Left colon (tissue), 2 donors: ENCODE data around the gene SETD4. TPM values are rescaled to one million over a fixed set of nuclear protein-coding genes. Genes with fewer than 3 reads are reported as not detected.

ENCODE experiments used
- ATAC-seq: fragments of 200-7000 bp; cut with Tn5 transposase; one replicate; pipeline ENCODE4 v1.9.1; 2020; ENCODE audit warnings: mild to moderate bottlenecking, moderate library complexity
- DNase-seq, 2 donors: peaks; one replicate each; pipeline ENCODE4 v3.0.0-alpha.2; 2020
- intact Hi-C, 2 donors: fragments of 100-400 bp; cut with DNase I in 1 of 2; cut with micrococcal nuclease in 1 of 2; formaldehyde crosslinking; loops; one replicate each; pipeline versions ENCODE4 v1.11.2 to v1.14.0; 2022; cut with DNase I, micrococcal nuclease
- total RNA-seq, 2 donors: library from RNA; stranded (reverse); fragmentation: NEBNext Ultra II Directional; extraction: Animal tissue kit (Norgen Biotek cat#: 25700); gene quantifications; one replicate each; pipeline ENCODE4 v1.2.1, GENCODE V29; 2021
- donor health status: DM: no; HTN: no; CAD: no.
- donor health status: DM: yes; HTN: yes; CAD: no.

Gene SETD4
- total RNA-seq, 2 donors from 2014 or later = 16.0 to 20.6 TPM

DNA sequence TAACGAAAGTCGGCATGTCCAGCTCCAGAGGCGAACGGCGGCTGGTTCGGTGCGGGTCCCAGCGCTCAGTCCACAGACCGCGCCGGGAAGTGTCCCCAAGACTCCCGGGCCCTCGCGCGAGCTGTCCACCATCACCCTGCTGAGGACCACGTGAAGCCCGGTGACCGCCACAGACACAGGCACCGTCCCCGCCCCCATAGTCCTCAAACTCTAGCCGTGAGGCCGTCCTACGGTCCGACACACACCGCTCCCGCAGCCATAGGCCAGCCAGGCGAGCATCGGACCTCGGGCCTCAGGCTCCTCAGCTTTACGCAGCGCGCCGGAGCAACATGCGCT lies 535 bp downstream of the SETD4 start:
- intact Hi-C loops = loop anchor here in 1 of 2 donors (5.0 kb wide), 1 partner anchor 48 kb away; no protein-coding TSS in a partner anchor
- ATAC-seq = peak; percentile 52
- peak; percentile 59 to 68 for DNase-seq

DNA sequence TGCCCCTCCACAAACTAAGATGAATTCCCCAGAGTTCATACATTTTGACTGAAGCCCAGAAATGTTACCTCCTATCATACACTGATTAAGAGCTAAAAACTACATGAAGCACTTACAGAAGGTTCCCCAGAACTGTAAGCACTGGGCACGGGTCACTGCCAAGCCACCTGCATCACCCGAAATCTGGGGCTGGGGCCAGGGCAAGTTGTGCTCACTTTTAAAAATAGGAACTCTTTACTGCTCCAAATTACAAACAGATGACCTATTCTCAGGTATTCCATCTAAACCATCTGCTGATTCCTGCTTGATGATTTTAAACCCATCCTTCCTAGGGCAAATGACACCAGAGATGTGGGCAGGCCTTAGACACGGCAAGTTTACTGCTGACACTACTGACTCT lies 4.8 kb downstream of the SETD4 start:
- ATAC-seq (no peak), DNase-seq (no peak)
- intact Hi-C loops = loop anchor here in 1 of 2 donors (5.0 kb wide), 1 partner anchor 52 kb away; no protein-coding TSS in a partner anchor

DNA sequence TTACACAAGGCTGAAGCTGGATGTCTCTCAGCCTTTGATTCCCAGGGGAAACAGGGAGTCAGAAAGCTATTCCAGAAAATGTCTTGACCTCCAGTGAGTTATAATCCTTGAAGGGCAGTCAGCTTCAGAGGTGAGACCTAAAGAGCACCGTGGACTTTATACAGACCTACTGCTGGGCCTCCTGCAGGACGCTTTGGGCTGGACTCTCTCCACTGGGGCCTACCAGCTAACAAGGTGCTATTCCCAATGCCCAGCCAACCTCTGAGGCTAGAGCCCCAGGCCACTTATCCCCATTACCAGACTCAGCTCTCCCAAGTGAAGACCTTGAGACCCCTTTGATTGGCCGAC lies 6.6 kb downstream of the SETD4 start:
- no peak for DNase-seq
- intact Hi-C loops = no loop called here
- ATAC-seq = no peak

DNA sequence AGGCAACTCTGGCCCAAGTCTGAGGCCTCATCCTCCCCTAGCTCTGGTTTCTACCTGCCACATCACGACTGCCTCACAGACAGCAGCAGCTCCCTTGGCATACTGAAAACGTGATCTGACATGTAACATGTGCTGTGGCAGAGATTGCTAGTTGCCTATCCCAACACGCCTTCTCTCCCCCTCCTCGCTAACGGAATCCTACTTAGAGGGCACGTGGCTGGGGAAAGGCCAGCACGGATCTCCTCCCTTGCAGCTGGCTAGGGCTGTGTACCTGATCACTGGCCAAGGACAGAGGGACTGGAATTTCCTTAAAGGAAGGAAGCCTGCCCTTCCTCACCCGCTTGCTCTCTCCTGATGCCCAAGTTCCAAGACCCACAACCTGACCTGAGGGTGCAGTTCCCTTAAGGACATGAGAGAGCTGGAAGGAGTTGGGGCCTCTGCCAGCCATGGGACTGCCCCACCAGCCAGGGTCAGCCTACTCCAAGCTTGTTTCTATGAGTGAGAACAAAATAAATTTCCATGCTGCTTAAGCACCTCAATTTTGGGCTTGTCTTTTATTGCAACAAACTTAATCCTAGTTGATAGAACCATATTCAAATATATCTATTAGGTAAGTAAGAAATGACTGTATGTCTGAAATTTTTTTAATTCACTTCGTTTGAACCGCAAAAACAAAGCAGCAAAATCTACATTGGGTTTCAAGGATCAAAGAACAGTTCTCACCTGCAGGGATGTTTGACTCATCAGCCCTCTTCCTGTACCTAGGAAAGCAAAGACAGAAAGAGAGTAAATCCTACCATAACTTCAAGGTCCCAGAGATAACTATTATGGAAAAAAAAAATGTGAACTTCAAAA lies 7.2 kb downstream of the SETD4 start:
- ATAC-seq (no peak), DNase-seq (no peak)
- intact Hi-C loops = no loop called here

DNA sequence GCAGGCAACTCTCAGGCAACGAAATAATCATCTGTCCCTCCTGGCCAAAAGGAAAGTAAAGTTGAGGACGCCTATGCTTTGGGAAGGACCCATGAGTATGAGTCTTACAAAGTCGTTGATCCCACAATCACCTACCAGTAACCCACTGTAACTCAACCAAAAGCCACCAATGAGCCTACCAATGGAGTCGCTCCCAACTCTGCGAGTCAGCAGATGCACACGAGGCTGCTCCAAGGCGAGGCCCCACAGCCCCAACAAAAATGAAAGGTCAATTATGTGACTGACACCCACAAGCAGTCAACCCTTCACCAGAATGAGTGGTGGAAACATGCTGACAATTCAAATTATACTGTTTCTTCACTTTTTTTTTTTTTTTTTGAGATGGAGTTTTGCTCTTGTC lies 12.0 kb downstream of the SETD4 start:
- ATAC-seq (no peak), DNase-seq (no peak)
- intact Hi-C loops = no loop called here

DNA sequence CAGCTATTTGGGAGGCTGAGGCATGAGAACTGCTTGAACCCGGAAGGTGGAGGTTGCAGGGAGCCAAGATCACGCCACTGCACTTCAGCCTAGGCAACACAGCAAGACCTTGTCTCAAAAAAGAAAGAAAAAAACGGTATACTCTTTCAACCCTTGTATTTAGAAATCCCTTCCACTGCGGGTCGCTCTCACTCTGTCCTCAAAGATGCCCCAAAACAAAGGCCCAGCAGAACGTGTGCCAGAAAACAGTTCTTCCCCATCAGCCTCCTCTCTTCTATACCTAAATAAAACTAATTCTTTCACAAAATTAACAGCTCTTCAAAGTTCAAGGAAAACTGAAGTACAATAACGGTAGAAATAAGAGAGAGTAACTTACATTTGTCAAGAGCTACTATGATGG lies 13.2 kb downstream of the SETD4 start:
- ATAC-seq (no peak), DNase-seq (no peak)
- intact Hi-C loops = no loop called here

DNA sequence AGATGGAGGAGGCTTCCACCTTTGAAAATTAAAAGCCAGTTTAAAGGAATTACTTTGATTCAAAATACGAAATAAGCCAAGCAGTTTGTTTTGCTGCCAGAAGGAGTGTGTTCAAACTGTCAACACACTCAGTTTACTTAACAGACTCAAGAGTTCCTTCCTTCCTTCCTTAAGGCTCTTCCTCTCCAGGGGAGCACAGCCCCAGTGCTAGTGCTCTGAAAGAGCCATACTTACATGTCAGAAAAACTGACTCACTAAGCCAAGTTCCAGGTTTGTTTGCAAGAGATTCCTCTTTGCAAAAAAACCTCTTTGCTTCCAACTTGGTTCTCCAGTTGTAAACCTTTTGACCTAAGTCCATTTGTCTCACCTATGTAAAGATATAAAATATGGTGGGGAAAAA lies 14.3 kb downstream of the SETD4 start:
- no peak for ATAC-seq
- intact Hi-C loops = no loop called here
- DNase-seq = no peak

DNA sequence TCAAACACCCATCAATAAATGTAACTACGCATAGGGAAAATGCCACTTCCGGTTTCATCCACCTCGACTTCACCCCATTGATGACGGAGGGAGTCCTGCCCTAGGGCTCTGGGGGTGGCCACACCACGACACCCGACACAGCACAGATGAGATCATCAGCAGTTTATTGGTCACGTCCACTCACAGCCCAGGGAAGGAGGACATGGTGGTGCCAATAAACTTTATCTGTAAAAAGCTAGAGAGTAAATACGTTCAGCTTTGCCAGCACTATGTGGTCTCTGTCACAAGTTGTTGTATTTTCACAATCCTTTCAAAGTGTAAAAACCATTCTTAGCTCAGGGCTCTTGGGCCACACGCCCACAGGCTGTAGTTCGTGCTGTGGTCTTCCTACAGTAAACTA lies 16.3 kb downstream of the SETD4 start:
- no peak for DNase-seq
- intact Hi-C loops = no loop called here
- ATAC-seq = no peak

DNA sequence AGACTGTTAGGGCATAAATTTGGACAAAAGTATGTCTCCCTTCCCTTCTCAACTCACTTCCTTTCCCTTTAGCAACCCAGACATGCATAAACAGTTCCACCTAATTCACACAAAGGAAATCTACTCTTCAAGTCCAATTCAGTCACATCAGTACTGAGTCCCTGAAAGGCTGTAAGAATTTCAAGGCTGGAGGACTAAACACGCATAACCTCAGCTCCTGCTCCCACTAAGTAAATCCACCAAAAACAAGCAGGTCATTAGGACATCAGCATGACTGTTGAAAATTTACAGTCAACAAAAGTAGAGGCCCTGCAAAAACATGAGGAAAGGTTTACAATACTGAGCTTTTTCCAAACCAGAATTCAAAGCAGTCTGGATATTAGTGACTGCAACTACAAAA lies 18.4 kb downstream of the SETD4 start:
- intact Hi-C loops = no loop called here
- DNase-seq = no peak

DNA sequence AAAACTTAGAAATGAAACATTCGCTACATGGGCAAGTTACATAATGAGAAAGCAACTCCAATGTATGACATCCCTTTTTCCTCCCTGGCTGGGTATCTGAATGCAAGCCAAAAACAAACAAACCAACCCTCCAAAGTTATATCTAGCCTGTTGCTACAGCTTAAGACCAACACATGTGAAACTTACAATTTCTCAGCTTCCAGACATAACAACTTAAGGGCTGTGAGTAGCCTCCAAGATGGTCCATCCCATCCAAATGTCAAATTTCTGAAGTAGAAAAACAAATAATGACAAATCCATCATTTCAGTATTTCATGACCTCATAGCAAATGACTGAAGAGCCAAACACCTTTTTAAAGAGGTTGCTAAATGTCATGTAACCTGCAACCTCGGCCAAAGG lies 19.9 kb downstream of the SETD4 start:
- intact Hi-C loops = no loop called here
- no peak for ATAC-seq
- DNase-seq = no peak

More for the DNA sequence above, 18.4 kb downstream of the SETD4 start:
- no peak for ATAC-seq

DNA sequence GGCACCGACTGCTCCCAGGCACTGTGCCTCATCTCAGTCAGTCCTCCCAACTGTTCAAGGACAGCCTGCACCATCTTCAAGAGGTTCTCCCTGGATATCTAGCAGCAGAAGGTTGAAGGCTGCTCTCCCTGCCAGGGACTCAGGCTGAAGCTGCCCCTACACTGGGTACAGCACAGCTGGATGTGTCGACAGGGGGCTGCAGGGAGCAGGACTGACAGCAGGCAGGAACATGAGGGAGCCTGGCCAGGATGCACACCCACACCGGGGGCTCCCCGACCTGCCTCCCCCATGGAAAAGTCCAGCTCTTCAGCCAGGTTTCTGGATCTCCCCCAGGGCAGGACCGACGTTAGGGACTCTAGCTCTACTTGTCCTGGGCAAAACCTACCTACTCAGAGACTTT lies 20.5 kb downstream of the SETD4 start:
- intact Hi-C loops = no loop called here
- ATAC-seq (no peak), DNase-seq (no peak)

DNA sequence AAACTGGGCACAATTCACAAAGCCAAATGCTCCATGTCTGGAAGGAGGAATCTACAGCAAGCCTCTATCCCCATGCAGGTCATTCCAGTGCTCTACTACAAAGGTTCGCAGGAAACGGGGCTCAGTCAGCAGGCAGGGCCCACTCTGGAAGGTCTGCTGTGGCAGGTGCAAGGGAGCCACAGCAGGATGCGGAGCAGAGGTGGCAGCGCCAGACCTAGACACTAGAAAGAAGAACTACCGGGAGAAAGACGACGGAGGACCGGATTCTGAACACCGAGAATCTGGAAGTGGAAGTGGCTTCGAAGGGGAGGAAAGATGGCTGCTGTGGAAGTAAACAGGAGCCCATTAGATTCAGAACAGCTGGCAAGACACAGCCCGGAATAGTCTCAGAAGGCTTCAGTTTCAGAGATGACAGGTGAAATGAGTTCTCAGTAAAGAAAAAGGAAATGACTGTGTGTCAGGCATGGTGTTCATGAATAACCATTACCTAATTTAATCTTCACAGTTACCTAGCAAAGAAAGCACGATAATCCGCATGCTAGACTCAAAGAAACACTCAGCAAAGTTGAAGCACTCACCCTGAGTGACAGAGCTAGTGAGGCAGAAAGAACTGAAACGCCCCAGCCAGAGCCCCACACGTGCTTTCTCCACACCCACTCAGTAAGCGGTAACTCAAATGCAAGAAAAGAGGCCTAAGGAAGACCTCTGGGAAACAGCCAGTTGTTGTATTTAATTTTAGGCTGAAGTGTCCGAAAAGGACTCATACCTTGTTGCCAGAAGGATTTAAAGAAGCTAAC lies 21.4 kb downstream of the SETD4 start:
- intact Hi-C loops = no loop called here
- ATAC-seq (no peak), DNase-seq (no peak)

DNA sequence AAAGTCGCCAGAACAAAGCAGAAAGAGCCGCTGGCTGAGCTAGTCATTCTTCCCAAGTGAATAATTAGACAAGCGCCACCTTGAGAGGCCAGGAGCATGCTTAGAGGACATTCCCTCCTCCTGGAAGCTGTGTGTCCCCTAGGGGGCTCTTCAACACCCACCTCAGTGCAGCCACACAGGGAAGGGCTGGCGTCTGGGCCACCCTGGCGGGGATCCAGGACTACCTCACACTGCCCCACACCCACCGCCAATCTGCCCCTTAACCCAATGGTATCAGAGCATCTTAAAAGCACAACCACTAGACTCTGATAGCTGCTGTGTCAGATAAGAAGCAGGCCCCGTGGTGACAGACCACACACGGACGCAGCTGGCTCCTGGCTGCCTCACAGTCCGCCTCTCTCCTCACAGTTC lies 24.9 kb downstream of the SETD4 start:
- intact Hi-C loops = no loop called here
- DNase-seq (no peak), ATAC-seq (peak; percentile 14)

DNA sequence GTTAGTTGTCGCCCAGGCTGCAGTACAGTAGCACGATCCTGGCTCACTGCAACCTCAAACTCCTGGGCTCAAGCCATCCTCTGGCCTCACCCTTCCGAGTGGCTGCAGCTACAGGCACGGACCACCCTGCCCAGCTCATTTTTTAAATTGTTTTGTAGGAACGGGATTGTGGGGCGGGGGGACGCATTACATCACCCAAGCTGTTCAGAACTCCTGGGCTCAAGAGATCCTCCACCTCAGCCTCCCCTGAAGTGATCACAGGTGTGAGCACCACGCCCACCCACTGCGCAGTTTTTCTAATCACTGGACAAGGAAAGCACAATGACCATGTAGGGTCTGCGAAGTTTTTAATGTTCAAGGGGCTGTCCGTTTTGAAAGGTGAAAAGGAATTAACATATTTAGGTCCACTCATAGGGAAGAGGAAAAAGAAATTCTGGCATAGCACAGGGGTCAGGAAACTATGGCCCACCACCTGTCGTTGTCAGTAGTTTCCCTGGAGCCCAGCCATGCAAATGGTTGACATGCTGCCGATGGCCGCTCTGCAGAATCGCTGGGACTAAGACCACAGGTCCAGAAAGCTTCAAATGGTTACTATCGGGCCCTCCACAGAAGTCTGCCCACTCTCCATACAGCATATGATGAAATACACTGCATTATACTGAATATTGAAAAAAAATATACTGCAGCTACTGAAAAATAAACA lies 26.0 kb downstream of the SETD4 start:
- no peak for ATAC-seq

DNA sequence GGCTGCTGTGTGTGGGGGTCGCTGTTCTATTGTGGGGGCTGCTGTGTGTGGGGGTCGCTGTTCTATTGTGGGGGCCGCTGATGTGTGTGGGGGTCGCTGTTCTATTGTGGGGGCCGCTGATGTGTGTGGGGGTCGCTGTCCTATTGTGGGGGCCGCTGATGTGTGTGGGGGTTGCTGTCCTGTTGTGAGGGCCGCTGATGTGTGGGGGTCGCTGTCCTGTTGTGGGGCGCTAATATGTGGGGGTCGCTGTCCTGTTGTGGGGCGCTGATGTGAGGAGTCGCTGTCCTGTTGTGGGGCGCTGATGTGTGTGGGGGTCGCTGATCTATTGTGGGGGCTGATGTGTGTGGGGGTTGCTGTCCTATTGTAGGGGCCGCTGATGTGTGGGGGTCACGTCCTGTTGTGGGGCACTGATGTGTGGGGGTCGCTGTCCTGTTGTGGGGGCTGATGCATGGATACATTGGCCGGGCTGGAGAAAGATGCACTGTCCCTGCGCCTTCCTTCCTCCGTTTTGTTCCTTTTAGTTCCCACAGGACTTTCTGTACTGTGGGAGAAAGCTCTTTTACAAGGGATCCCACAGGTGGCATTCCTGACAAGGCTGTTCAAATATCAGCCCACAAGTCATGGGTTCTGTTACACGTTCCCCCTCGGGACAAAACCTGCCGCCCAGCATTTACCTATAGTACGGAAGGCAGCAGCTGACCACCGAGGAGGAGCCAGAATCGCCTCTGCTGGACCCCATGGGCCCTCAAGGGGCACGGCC lies 27.5 kb downstream of the SETD4 start:
- ATAC-seq (no peak), DNase-seq (no peak)
- intact Hi-C loops = no loop called here

More for the DNA sequence above, 26.0 kb downstream of the SETD4 start:
- no peak for DNase-seq
- intact Hi-C loops = no loop called here

DNA sequence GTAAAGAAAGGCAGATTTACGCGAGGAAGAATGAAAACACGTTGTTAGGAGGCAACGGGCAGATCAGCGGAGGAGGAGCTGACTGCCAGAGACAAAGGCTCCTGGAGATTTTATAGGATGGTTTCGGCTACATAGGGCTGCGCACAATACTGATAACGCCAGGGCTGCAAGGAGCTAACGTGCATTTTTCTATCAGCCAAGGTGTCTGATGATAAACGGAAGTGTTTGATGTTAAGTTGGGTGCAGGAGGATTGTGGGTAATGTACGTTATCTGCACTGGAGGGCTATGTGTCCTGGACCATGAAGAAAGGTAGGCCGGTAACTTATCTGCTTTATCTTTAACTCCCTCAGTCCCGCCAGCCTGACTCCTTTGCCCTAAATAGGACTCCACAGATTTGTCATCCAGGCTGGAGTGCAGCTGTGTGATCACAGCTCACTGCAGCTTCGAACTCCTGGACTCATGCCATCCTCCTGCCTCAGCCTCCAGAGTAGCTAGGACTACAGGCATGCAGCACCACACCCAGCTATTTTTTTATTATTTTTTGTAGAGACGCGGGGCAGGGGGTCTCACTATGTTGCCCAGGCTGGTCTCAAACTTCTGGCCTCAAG lies 29.6 kb downstream of the SETD4 start:
- DNase-seq (no peak), ATAC-seq (no peak)
- intact Hi-C loops = no loop called here

DNA sequence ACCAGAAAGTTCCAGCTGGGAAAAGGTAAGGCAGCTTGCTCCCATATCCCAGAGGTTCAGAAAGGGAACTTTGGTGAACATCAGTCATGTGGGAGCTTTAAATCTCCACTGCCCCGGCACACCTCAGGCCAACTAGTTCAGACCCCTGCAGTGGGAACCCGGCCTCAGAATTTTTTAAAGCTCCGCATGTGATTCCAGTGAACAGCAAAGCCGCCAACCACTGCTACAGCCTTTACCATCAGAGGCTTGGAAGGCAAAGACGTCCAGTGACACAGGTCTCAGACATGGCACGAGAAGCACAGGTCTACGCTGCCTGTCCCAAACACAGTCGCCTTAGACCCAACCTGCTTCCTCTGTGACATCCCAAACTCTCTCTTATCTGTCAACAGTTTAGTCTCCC lies 31.0 kb downstream of the SETD4 start:
- ATAC-seq = no peak
- DNase-seq = no peak
- intact Hi-C loops = no loop called here

DNA sequence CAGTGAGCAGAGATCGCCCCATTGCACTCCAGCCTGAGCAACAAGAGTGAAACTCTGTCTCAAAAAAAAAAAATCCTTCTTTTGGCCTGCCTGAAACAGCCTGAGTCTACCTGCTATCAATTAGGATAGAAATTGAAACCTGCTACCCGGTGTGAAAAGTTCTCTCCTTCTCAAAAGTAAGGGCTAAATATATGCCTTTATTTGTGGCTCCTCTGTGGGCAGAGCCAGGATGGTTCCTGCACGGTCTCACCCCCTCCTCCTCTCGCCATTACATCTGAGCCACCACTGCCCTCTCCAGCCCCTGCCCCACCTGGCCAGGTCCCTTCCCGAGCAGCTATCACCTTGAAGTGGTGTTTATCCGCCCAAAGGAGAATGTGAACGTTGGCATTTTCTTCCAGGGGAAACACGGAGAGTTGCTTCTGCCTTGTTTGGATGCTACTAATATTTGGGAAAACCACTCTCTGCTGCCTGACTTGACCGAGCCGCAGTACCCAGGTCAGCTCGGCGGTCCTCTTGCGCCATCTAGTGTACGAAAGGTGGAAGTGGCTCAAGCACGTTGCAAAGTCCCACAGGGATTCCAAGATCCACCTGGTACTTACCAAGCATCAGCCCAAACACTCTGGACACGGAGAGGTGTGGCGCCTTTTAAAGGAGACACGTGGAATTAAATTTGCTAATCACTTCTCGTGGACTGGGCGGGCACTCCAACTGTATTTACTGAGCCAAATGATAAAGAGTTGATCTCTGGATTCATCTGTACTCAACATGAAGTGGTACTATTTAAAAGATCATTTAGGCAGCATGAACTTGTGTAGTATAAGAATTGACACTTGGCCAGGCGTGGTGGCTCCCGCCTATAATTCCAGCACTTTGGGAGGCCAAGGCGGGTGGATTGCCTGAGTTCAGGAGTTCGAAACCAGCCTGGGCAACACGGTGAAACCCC lies 31.9 kb downstream of the SETD4 start:
- intact Hi-C loops = no loop called here
- peak; percentile 91 for ATAC-seq
- peak; percentile 48 to 70 for DNase-seq
